OCI-LY7 (cell line): Measurements from ENCODE around the gene LGSN.

Experiments
- CTCF ChIP-seq: fragments of 200-600 bp; sonication (generic); conservative IDR thresholded peaks from 2 replicates; pipeline ENCODE4 v1.5.1; 2014; ENCODE audit warnings: mild to moderate bottlenecking, antibody characterized with exemption, low read length, moderate library complexity, mixed read lengths
- EZH2phosphoT487 ChIP-seq: fragments of 200-600 bp; sonication (generic); IDR thresholded peaks from 2 replicates; pipeline ENCODE4 v1.6.1; 2018; ENCODE audit warnings: low read depth, borderline replicate concordance, mild to moderate bottlenecking, mixed run types, antibody characterized with exemption, low read length, moderate library complexity, mixed read lengths

GRCh38 chr6:63269470-63269869, 50.3 kb downstream of the LGSN start:
- TF ChIP-seq CTCF: 0 out of 2 replicates have a peak, but pooled peaks have one; percentile 15
- TF ChIP-seq EZH2phosphoT487: no peak
